ENCODE measurements around the gene CCDC134.

CCDC134 gene

DNA sequence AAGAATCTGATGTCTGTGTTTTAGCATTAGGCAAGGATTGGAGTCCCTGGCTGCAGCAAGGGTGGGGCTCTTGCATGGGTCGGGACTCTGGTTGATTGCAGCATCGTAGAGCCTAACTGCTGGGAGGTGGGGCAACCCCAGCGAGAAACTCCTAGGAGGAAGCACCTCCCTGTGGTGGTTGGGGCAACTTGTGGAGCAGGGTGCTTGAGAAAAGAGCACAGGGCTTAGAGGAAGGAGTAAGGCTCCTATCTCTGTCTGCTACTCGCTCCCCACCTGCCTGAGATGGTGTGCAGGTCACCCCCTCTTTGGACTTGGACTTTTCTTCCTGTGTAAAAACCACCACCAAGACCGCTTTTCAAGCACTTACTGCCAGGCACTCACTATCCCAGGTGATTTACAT is 48.0 kb downstream of the CCDC134 start:
- no peaks in the 10 kb centered on the region for H3K27me3 Mint-ChIP-seq (ENCODE audit: low read depth)

DNA sequence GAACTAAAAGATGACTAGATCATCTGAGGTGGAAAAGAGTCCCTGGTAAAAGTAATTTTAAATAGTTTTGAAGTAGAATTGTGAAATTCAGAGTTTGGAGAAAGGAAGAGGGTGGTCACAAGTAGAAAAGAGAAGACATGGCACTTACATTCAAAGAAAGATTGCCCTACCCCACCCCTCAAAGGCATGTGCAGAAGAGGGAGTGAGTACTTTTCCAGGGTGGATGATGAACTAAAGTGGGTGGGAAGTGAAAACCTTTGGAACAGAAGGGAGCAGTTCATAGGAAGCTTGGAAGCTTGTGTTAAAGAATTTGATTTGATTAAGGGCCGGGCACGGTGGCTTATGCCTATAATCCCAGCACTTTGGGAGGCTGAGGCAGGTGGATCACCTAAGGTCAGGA is 56.0 kb downstream of the CCDC134 start:
- H3K27me3 Mint-ChIP-seq (ENCODE audit: low read depth) = no peaks in the 10 kb centered on the region
- TF ChIP-seq, protein P1, sequence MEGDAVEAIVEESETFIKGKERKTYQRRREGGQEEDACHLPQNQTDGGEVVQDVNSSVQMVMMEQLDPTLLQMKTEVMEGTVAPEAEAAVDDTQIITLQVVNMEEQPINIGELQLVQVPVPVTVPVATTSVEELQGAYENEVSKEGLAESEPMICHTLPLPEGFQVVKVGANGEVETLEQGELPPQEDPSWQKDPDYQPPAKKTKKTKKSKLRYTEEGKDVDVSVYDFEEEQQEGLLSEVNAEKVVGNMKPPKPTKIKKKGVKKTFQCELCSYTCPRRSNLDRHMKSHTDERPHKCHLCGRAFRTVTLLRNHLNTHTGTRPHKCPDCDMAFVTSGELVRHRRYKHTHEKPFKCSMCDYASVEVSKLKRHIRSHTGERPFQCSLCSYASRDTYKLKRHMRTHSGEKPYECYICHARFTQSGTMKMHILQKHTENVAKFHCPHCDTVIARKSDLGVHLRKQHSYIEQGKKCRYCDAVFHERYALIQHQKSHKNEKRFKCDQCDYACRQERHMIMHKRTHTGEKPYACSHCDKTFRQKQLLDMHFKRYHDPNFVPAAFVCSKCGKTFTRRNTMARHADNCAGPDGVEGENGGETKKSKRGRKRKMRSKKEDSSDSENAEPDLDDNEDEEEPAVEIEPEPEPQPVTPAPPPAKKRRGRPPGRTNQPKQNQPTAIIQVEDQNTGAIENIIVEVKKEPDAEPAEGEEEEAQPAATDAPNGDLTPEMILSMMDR (IDR thresholded peaks at IDR 0.05; ENCODE audit: unreplicated experiment in 3 of 3) = no peak
- H3K27ac Mint-ChIP-seq = peak overlapping the region; percentile 24 to 70 (median 26)
- no peaks in the 10 kb centered on the region for H3K9me3 Mint-ChIP-seq
- H3K4me1 Mint-ChIP-seq = peaks cover 34% of the 10 kb centered on the region
- H3K4me3 Mint-ChIP-seq = no peak overlapping the region
- H3K36me3 Mint-ChIP-seq (ENCODE audit: low read depth) = peaks cover 14% of the 10 kb centered on the region

More for the DNA sequence above, 48.0 kb downstream of the CCDC134 start:
- Mint-ChIP-seq H3K36me3 (ENCODE audit: low read depth) (peaks cover 9% of the 10 kb centered on the region), H3K27ac (no peak overlapping the region), H3K4me1 (peaks cover 33% of the 10 kb centered on the region), H3K9me3 (no peaks in the 10 kb centered on the region), H3K4me3 (no peak overlapping the region)
- TF ChIP-seq, protein P1 (IDR thresholded peaks at IDR 0.05; ENCODE audit: unreplicated experiment in 3 of 3) = no peak

- Mint-ChIP-seq H3K27me3 (ENCODE audit: low read depth) (no peaks in the 10 kb centered on the region), H3K9me3 (no peaks in the 10 kb centered on the region), H3K4me1 (peaks cover 37% of the 10 kb centered on the region), H3K36me3 (ENCODE audit: low read depth) (peaks cover 13% of the 10 kb centered on the region), H3K27ac (peak overlapping the region; percentile 25 to 73 (median 61)), H3K4me3 (no peak overlapping the region)
- TF ChIP-seq, protein P1 (IDR thresholded peaks at IDR 0.05; ENCODE audit: unreplicated experiment in 3 of 3) = peak; percentile 35 to 54 (median 38)
These were observed 56.8 kb downstream of the CCDC134 start for GRCh38 chr22:41857155-41857859.

- H3K27me3 Mint-ChIP-seq (ENCODE audit: low read depth) = no peaks in the 10 kb centered on the region
- no peaks in the 10 kb centered on the region for H3K9me3 Mint-ChIP-seq
- peaks cover 42% of the 10 kb centered on the region for H3K4me1 Mint-ChIP-seq
- H3K27ac Mint-ChIP-seq = peak overlapping the region; percentile 25 to 74 (median 73)
- TF ChIP-seq, protein P1 (IDR thresholded peaks at IDR 0.05; ENCODE audit: unreplicated experiment in 3 of 3) = no peak
- H3K4me3 Mint-ChIP-seq = no peak overlapping the region
- H3K36me3 Mint-ChIP-seq (ENCODE audit: low read depth) = peaks cover 10% of the 10 kb centered on the region
These were observed 57.4 kb downstream of the CCDC134 start for GRCh38 chr22:41857860-41858199.

GRCh38 chr22:41862160-41862529 is 61.7 kb downstream of the CCDC134 start:
- H3K4me3 Mint-ChIP-seq = no peak overlapping the region
- no peaks in the 10 kb centered on the region for H3K9me3 Mint-ChIP-seq
- H3K36me3 Mint-ChIP-seq (ENCODE audit: low read depth) = peaks cover 17% of the 10 kb centered on the region
- TF ChIP-seq, protein P1 (IDR thresholded peaks at IDR 0.05; ENCODE audit: unreplicated experiment in 3 of 3) = no peak
- H3K27me3 Mint-ChIP-seq (ENCODE audit: low read depth) = no peaks in the 10 kb centered on the region
- H3K27ac Mint-ChIP-seq = peak overlapping the region; percentile 50 to 91 (median 80)
- H3K4me1 Mint-ChIP-seq = peaks cover 39% of the 10 kb centered on the region
